HG02840 (cell line): Measurements from ENCODE around the gene DLG5.

Source experiments
- ATAC-seq: cut with Tn5 transposase; IDR thresholded peaks from one replicate; pipeline ENCODE4 v1.9.1; 2021; ENCODE audit warnings: mild to moderate bottlenecking, moderate library complexity, moderate number of reproducible peaks; ENCODE audit not compliant: unreplicated experiment, low FRiP score

DLG5 gene

GRCh38 chr10:77849039-77849664 lies 77.4 kb downstream of the DLG5 start:
- ATAC-seq, result no peak

GRCh38 chr10:77846718-77847311 lies 79.7 kb downstream of the DLG5 start:
- ATAC-seq, result no peak

- no peak for ATAC-seq
Observed at GRCh38 chr10:77845451-77845850, 81.1 kb downstream of the DLG5 start.

GRCh38 chr10:77844713-77845445 lies 81.7 kb downstream of the DLG5 start:
- ATAC-seq, result no peak

- ATAC-seq, result no peak
Observed at GRCh38 chr10:77844177-77844576, 82.4 kb downstream of the DLG5 start.

GRCh38 chr10:77843264-77843663 lies 83.3 kb downstream of the DLG5 start:
- no peak for ATAC-seq

- ATAC-seq, result no peak
Observed at GRCh38 chr10:77842652-77843212, 83.8 kb downstream of the DLG5 start.

GRCh38 chr10:77841711-77842375 lies 84.7 kb downstream of the DLG5 start:
- ATAC-seq, result no peak

- ATAC-seq, result no peak
Observed at GRCh38 chr10:77840636-77841035, 85.9 kb downstream of the DLG5 start.

- no peak for ATAC-seq
Observed at GRCh38 chr10:77837925-77838595, 88.5 kb downstream of the DLG5 start.

- peak; percentile 65 for ATAC-seq
Observed at GRCh38 chr10:77837248-77837924, 89.2 kb downstream of the DLG5 start.

GRCh38 chr10:77836299-77836820 lies 90.2 kb downstream of the DLG5 start:
- ATAC-seq, result no peak

- ATAC-seq, result no peak
Observed at GRCh38 chr10:77835669-77836086, 90.9 kb downstream of the DLG5 start.

GRCh38 chr10:77834943-77835668 lies 91.4 kb downstream of the DLG5 start:
- no peak for ATAC-seq

GRCh38 chr10:77834540-77834939 lies 92.0 kb downstream of the DLG5 start:
- ATAC-seq, result no peak

GRCh38 chr10:77833792-77834191 lies 92.8 kb downstream of the DLG5 start:
- no peak for ATAC-seq

GRCh38 chr10:77833225-77833624 lies 93.3 kb downstream of the DLG5 start:
- no peak for ATAC-seq

GRCh38 chr10:77832238-77832637 lies 94.3 kb downstream of the DLG5 start:
- no peak for ATAC-seq

- no peak for ATAC-seq
Observed at GRCh38 chr10:77829356-77829755, 97.2 kb downstream of the DLG5 start.
